Gastrocnemius medialis (tissue), 4 donors: ENCODE results near the gene CHGA. TPM values are rescaled to one million over a fixed set of nuclear protein-coding genes. Genes with fewer than 3 reads are reported as not detected.

Experiments
- ATAC-seq, 2 donors: fragments of 150-250 bp; one replicate each; pipeline ENCODE4 v1.9.1; 2016
- DNase-seq, 2 donors: peaks; one replicate each; pipeline ENCODE4 v3.0.0-alpha.2; 2019
- H3K27ac ChIP-seq, 4 donors: fragments of 200-600 bp; sonication (generic); 1 replicate in 1 of 4; 2 replicates in 3 of 4; pipeline ENCODE4 v1.5.1; 2016 to 2018; ENCODE audit warnings: mild to moderate bottlenecking in 2 of 4, moderate library complexity in 1 of 4
- H3K27me3 ChIP-seq, 3 donors: fragments of 200-600 bp; sonication (generic) in 2 of 3; 1 replicate in 1 of 3; 2 replicates in 2 of 3; pipeline versions ENCODE4 v1.5.1 to v1.6.0; 2016 to 2019; ENCODE audit warnings: mild to moderate bottlenecking in 1 of 3, moderate library complexity in 1 of 3
- H3K36me3 ChIP-seq, 2 donors: fragments of 200-600 bp; sonication (generic) in 1 of 2; one replicate each; pipeline ENCODE4 v1.5.1; 2017 to 2018
- H3K4me1 ChIP-seq, 2 donors: fragments of 200-600 bp; sonication (generic) in 1 of 2; one replicate each; pipeline ENCODE4 v1.5.1; 2016 to 2017; ENCODE audit warnings: mild to moderate bottlenecking in 2 of 2
- H3K4me3 ChIP-seq, 4 donors: fragments of 200-600 bp; sonication (generic) in 3 of 4; 1 replicate in 1 of 4; 2 replicates in 3 of 4; pipeline ENCODE4 v1.5.1; 2016 to 2019; ENCODE audit warnings: mild to moderate bottlenecking in 2 of 4
- H3K9me3 ChIP-seq, 3 donors: fragments of 200-600 bp; sonication (generic) in 2 of 3; 1 replicate in 1 of 3; 2 replicates in 2 of 3; pipeline ENCODE4 v1.5.1; 2016 to 2019
- POLR2A ChIP-seq, 2 donors: fragments of 450-650 bp; IDR thresholded peaks; one replicate each; pipeline ENCODE4 v1.6.1; 2017; ENCODE audit warnings: antibody characterized with exemption in 2 of 2, mild to moderate bottlenecking in 2 of 2, moderate library complexity in 2 of 2
- in situ Hi-C, 4 donors: fragments of 200-750 bp; cut with MboI; loops; one replicate each; pipeline versions ENCODE4 v1.15.0 to v1.8.0; 2017; ENCODE audit warnings: low sequenced_read_pairs in 4 of 4
- intact Hi-C: fragments of 100-400 bp; cut with DNase I; formaldehyde crosslinking; loops from one replicate; pipeline ENCODE4 v1.15.1; 2023; ENCODE audit warnings: low total_unique reads
- total RNA-seq, 4 donors: library from RNA; depleted of rRNA; stranded (reverse); fragments of >200 nt; gene quantifications; one replicate each; pipeline versions ENCODE4 v1.1.0 to v1.2.3, GENCODE V29; 2016
- TF ChIP-seq, protein P1 (sequence below), 5 experiments: fragments of 450-650 bp in 3 of 5; fragments of 200-600 bp in 2 of 5; sonication (generic) in 2 of 5; IDR thresholded peaks in 4 of 5; conservative IDR thresholded peaks in 1 of 5; 1 replicate in 4 of 5; 2 replicates in 1 of 5; pipeline ENCODE4 v1.5.1; 2016 to 2019; ENCODE audit warnings: antibody characterized with exemption in 5 of 5, mild to moderate bottlenecking in 3 of 5, moderate library complexity in 3 of 5

CHGA gene
- total RNA-seq, 4 donors from 2014 or later, result 0.22 to 0.25 TPM; not detected in 2

DNA sequence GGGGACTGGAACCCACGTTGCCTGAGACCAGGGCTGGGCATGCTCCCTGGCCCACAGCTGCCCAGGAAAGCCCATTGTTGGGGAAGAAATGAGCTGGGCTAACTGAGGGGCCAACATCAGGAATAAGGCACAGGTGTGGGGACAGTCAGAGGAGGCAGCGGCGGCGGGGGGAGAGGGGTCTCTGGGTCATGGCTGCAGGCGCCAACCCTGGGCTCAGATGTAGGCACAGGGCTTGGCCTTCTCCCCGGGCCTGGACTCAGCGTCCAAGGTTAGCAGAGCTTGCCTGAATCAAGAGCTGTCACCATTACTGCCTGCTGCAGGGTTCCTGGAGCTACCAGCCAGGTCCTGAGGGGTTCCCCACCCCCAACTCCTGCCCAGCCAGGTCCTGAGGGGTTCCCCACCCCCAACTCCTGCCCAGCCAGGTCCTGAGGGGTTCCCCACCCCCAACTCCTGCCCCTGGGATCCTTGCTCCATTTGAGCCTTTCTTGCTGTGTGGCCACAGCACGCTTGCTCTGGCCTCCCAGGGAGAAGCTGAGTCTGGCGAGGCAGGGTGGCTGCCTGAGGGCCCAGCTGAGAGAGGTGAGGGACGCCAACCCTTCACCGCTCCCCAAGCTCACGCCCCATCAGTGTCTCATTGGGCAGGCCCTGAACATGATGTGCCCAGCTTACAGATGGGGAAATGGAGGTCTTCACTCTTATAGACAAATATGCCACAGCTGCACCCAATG is 6.2 kb downstream of the CHGA start:
- Histone ChIP-seq H3K27ac (no peak overlapping the region), H3K9me3 (no peaks in the 10 kb centered on the region), H3K4me3 (no peak overlapping the region), H3K27me3 (no peaks in the 10 kb centered on the region), H3K4me1 (no peaks in the 10 kb centered on the region), H3K36me3 (no peaks in the 10 kb centered on the region)
- in situ Hi-C loops (no loop called here), intact Hi-C loops (no loop called here)
- DNase-seq, result no peak
- no peak for ATAC-seq
- TF ChIP-seq, protein P1, sequence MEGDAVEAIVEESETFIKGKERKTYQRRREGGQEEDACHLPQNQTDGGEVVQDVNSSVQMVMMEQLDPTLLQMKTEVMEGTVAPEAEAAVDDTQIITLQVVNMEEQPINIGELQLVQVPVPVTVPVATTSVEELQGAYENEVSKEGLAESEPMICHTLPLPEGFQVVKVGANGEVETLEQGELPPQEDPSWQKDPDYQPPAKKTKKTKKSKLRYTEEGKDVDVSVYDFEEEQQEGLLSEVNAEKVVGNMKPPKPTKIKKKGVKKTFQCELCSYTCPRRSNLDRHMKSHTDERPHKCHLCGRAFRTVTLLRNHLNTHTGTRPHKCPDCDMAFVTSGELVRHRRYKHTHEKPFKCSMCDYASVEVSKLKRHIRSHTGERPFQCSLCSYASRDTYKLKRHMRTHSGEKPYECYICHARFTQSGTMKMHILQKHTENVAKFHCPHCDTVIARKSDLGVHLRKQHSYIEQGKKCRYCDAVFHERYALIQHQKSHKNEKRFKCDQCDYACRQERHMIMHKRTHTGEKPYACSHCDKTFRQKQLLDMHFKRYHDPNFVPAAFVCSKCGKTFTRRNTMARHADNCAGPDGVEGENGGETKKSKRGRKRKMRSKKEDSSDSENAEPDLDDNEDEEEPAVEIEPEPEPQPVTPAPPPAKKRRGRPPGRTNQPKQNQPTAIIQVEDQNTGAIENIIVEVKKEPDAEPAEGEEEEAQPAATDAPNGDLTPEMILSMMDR (IDR thresholded peaks at IDR 0.05 in 4 of 5, conservative IDR thresholded peaks at IDR 0.05 in 1 of 5), result no peak
- TF ChIP-seq POLR2A (IDR thresholded peaks at IDR 0.05), result no peak

DNA sequence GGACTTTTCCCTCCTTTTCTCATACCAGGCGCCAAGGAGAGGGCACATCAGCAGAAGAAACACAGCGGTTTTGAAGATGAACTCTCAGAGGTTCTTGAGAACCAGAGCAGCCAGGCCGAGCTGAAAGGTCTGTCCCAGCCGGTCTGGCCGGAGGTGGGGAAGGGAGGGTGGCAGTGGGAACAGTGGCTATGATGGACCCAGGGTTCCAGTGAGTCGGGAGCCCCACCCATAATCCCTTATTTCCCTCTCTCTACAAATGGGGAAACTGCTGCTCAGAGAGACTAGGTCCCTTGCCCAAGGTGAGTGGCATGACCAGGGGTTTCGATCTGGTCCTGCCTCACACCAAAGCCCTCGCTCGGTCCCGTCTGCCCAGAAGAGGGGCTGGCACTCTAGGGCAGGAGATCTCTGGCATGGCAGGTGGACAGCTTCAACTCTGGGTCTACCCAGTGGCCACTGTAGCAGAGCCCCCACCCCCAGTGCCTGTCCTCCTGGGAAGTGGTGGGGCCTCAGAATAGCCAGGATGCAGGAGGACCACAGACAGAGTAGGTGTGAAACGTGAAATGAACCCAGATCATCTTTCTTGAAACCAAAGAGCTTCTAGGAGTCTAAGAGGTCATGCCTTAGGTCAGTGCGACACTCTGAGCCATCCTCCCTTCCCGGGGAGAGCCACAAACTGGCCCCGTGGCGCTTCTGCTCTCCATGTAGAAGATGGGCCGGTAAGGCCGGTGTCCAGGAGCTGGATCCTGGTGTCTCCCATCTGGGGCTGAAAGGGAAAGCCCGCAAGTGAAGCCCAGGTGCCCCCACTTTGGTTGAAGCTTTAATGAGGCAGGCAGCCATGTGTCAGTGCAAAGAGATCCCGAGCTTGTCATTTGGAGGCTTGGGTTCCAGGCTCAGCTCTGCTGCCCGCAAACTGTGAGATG is 7.0 kb downstream of the CHGA start:
- ATAC-seq, result no peak
- Histone ChIP-seq H3K4me1 (no peaks in the 10 kb centered on the region), H3K9me3 (no peaks in the 10 kb centered on the region), H3K36me3 (no peaks in the 10 kb centered on the region), H3K27me3 (no peaks in the 10 kb centered on the region), H3K27ac (no peak overlapping the region), H3K4me3 (no peak overlapping the region)
- intact Hi-C loops (no loop called here), in situ Hi-C loops (no loop called here)
- no peak for DNase-seq
- TF ChIP-seq, protein P1 (IDR thresholded peaks at IDR 0.05 in 4 of 5, conservative IDR thresholded peaks at IDR 0.05 in 1 of 5), result no peak
- TF ChIP-seq POLR2A (IDR thresholded peaks at IDR 0.05), result no peak

DNA sequence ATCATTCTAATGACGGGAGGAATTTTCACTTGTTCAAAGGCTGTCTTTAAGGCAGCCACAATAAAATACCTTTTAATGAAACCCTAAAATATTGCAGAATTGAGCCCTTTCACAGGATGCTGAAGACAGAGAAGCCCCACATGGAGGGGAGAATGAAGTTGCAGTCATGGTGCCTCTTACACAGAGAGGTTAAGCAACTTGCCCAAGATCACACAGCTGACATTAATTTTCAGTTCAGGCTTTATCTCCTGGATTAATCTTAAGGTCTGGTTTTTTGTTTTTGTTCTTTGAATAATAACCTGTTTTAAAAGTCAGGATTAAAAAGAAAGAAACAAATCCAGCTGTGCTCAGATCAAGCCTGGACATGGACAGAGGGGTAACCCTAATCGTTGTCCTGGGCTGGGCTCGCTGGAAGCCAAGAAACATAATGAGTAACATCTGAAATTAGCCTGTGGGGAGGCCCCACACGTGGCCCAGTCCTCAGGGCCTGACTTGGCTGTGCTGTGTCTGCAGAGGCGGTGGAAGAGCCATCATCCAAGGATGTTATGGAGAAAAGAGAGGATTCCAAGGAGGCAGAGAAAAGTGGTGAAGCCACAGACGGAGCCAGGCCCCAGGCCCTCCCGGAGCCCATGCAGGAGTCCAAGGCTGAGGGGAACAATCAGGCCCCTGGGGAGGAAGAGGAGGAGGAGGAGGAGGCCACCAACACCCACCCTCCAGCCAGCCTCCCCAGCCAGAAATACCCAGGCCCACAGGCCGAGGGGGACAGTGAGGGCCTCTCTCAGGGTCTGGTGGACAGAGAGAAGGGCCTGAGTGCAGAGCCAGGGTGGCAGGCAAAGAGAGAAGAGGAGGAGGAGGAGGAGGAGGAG is 8.0 kb downstream of the CHGA start:
- Histone ChIP-seq H3K4me1 (no peaks in the 10 kb centered on the region), H3K9me3 (no peaks in the 10 kb centered on the region), H3K4me3 (no peak overlapping the region), H3K27me3 (no peaks in the 10 kb centered on the region), H3K36me3 (no peaks in the 10 kb centered on the region), H3K27ac (no peak overlapping the region)
- DNase-seq (no peak), ATAC-seq (no peak)
- in situ Hi-C loops (no loop called here), intact Hi-C loops (no loop called here)
- TF ChIP-seq, protein P1 (IDR thresholded peaks at IDR 0.05 in 4 of 5, conservative IDR thresholded peaks at IDR 0.05 in 1 of 5), result no peak
- TF ChIP-seq POLR2A (IDR thresholded peaks at IDR 0.05), result no peak

DNA sequence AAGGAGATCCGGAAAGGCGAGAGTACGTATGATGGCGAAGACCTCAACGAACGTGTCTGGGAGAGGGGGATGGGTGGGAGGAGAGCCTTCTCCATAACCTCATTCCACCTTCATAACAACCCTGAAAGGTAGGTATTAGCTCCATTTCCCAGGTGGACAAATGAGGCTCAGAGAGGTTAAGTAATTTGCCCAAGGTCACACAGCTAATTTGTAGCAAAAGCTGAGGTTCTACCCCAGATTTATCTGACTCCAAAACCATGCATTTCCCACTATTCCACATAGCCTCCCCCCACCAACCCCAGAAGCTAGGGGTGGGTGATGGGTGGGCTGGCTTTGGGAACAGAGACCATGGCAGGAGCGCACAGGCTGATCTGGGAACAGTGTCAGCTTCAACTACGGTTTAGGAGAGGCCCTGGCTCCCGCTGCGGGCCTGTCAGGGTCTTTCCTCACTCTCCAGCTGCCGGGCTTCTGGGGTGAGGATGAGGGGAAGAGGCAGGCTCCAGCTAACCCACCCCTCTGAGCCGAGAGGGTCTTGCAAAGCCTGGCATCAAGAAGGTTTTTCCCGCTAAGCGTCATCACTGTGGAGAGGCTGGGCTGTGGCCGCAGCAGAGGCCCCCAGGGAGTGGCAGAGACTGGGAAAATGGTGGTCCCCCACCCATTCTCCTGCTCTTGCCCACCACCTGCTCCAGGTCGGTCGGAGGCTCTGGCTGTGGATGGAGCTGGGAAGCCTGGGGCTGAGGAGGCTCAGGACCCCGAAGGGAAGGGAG is 8.9 kb downstream of the CHGA start:
- Histone ChIP-seq H3K4me3 (no peak overlapping the region), H3K27ac (no peak overlapping the region), H3K27me3 (no peaks in the 10 kb centered on the region), H3K4me1 (no peaks in the 10 kb centered on the region), H3K9me3 (no peaks in the 10 kb centered on the region), H3K36me3 (no peaks in the 10 kb centered on the region)
- DNase-seq (no peak), ATAC-seq (no peak)
- intact Hi-C loops (no loop called here), in situ Hi-C loops (no loop called here)
- TF ChIP-seq POLR2A (IDR thresholded peaks at IDR 0.05), result no peak
- TF ChIP-seq, protein P1 (IDR thresholded peaks at IDR 0.05 in 4 of 5, conservative IDR thresholded peaks at IDR 0.05 in 1 of 5), result no peak
